ENCODE results near the gene NME3.
"Not testable (repeated sequence)": the region's sequence is repeated elsewhere in the genome, so short reads cannot be mapped to it uniquely, and the experiment has no call there.

Gene NME3

GRCh38 chr16:1810106-1810505, 38.8 kb upstream of the NME3 start:
- H3K4me3 ChIP-seq (ENCODE audit: low read depth, low read length), result no peak overlapping the region
- DNase-seq (ENCODE audit: low read depth, low spot score), result no peak
- no peak for TF ChIP-seq CTCF (IDR thresholded peaks at IDR 0.05; ENCODE audit: low read depth, low read length)
- in situ Hi-C loops (cut with HindIII; ENCODE audit: low sequenced_read_pairs), result no loop called here

- in situ Hi-C loops (cut with HindIII; ENCODE audit: low sequenced_read_pairs), result no loop called here
- DNase-seq (ENCODE audit: low read depth, low spot score), result no peak
- TF ChIP-seq CTCF (IDR thresholded peaks at IDR 0.05; ENCODE audit: low read depth, low read length), result no peak
These were observed 38.0 kb upstream of the NME3 start for GRCh38 chr16:1809281-1809801.

GRCh38 chr16:1808691-1809090, 37.3 kb upstream of the NME3 start:
- in situ Hi-C loops (cut with HindIII; ENCODE audit: low sequenced_read_pairs), result no loop called here
- no peak for DNase-seq (ENCODE audit: low read depth, low spot score)
- no peak for TF ChIP-seq CTCF (IDR thresholded peaks at IDR 0.05; ENCODE audit: low read depth, low read length)
- no peak overlapping the region for H3K4me3 ChIP-seq (ENCODE audit: low read depth, low read length)

More at GRCh38 chr16:1809281-1809801, 38.0 kb upstream of the NME3 start:
- H3K4me3 ChIP-seq (ENCODE audit: low read depth, low read length), result no peak overlapping the region

- no peak for TF ChIP-seq CTCF (IDR thresholded peaks at IDR 0.05; ENCODE audit: low read depth, low read length)
- DNase-seq (ENCODE audit: low read depth, low spot score), result no peak
- in situ Hi-C loops (cut with HindIII; ENCODE audit: low sequenced_read_pairs), result no loop called here
- H3K4me3 ChIP-seq (ENCODE audit: low read depth, low read length), result no peak overlapping the region
These were observed 36.3 kb upstream of the NME3 start for GRCh38 chr16:1807626-1808025.

- TF ChIP-seq CTCF (IDR thresholded peaks at IDR 0.05; ENCODE audit: low read depth, low read length), result no peak
- H3K4me3 ChIP-seq (ENCODE audit: low read depth, low read length), result no peak overlapping the region
- in situ Hi-C loops (cut with HindIII; ENCODE audit: low sequenced_read_pairs), result no loop called here
- no peak for DNase-seq (ENCODE audit: low read depth, low spot score)
These were observed 29.4 kb upstream of the NME3 start for GRCh38 chr16:1800701-1801100.

- H3K4me3 ChIP-seq (ENCODE audit: low read depth, low read length); DNase-seq (ENCODE audit: low read depth, low spot score); in situ Hi-C loops (cut with HindIII; ENCODE audit: low sequenced_read_pairs): not testable (repeated sequence)
These were observed 27.9 kb upstream of the NME3 start for GRCh38 chr16:1799263-1799662.

- H3K4me3 ChIP-seq (ENCODE audit: low read depth, low read length), result no peak overlapping the region
- no peak for TF ChIP-seq CTCF (IDR thresholded peaks at IDR 0.05; ENCODE audit: low read depth, low read length)
- in situ Hi-C loops (cut with HindIII; ENCODE audit: low sequenced_read_pairs), result no loop called here
- no peak for DNase-seq (ENCODE audit: low read depth, low spot score)
These were observed 23.7 kb upstream of the NME3 start for GRCh38 chr16:1794908-1795666.
